ENCODE results near the gene MAP7.
"Not testable (repeated sequence)": the region's sequence is repeated elsewhere in the genome, so short reads cannot be mapped to it uniquely, and the experiment has no call there.

Gene MAP7

GRCh38 chr6:136501514-136501913, 48.7 kb downstream of the MAP7 start:
- no peak for DNase-seq

- no peak for DNase-seq
These were observed 49.1 kb downstream of the MAP7 start for GRCh38 chr6:136501096-136501495.

- DNase-seq: no peak
These were observed 49.8 kb downstream of the MAP7 start for GRCh38 chr6:136500414-136500813.

GRCh38 chr6:136499370-136499769, 50.9 kb downstream of the MAP7 start:
- DNase-seq: no peak

- not testable (repeated sequence) for DNase-seq
These were observed 53.8 kb downstream of the MAP7 start for GRCh38 chr6:136496449-136496848.

GRCh38 chr6:136494710-136495109, 55.5 kb downstream of the MAP7 start:
- no peak for DNase-seq

GRCh38 chr6:136494059-136494458, 56.2 kb downstream of the MAP7 start:
- DNase-seq: no peak

- no peak for DNase-seq
These were observed 57.8 kb downstream of the MAP7 start for GRCh38 chr6:136492409-136492808.

- DNase-seq: no peak
These were observed 58.5 kb downstream of the MAP7 start for GRCh38 chr6:136491754-136492153.

GRCh38 chr6:136491251-136491650, 59.0 kb downstream of the MAP7 start:
- no peak for DNase-seq

- not testable (repeated sequence) for DNase-seq
These were observed 60.6 kb downstream of the MAP7 start for GRCh38 chr6:136489689-136490033.

GRCh38 chr6:136487759-136488425, 62.3 kb downstream of the MAP7 start:
- no peak for DNase-seq

- no peak for DNase-seq
These were observed 63.9 kb downstream of the MAP7 start for GRCh38 chr6:136486357-136486756.

- no peak for DNase-seq
These were observed 66.3 kb downstream of the MAP7 start for GRCh38 chr6:136483906-136484305.

- not testable (repeated sequence) for DNase-seq
These were observed 67.2 kb downstream of the MAP7 start for GRCh38 chr6:136483005-136483404.

GRCh38 chr6:136477548-136477947, 72.7 kb downstream of the MAP7 start:
- no peak for DNase-seq

- DNase-seq: no peak
These were observed 74.5 kb downstream of the MAP7 start for GRCh38 chr6:136475686-136476085.

GRCh38 chr6:136474241-136474640, 76.0 kb downstream of the MAP7 start:
- no peak for DNase-seq

GRCh38 chr6:136471922-136472321, 78.3 kb downstream of the MAP7 start:
- DNase-seq: no peak

- no peak for DNase-seq
These were observed 78.8 kb downstream of the MAP7 start for GRCh38 chr6:136471372-136471771.

GRCh38 chr6:136470044-136470443, 80.2 kb downstream of the MAP7 start:
- DNase-seq: no peak

GRCh38 chr6:136469154-136469553, 81.1 kb downstream of the MAP7 start:
- DNase-seq: no peak

GRCh38 chr6:136468711-136469110, 81.5 kb downstream of the MAP7 start:
- DNase-seq: no peak

GRCh38 chr6:136467186-136467585, 83.0 kb downstream of the MAP7 start:
- no peak for DNase-seq

- no peak for DNase-seq
These were observed 83.4 kb downstream of the MAP7 start for GRCh38 chr6:136466777-136467176.
